ENCODE measurements around the gene ARL2BP. TPM values are rescaled to one million over a fixed set of nuclear protein-coding genes. Genes with fewer than 3 reads are reported as not detected.
"Not testable (repeated sequence)": the region's sequence is repeated elsewhere in the genome, so short reads cannot be mapped to it uniquely, and the experiment has no call there.

The ARL2BP gene
- total RNA-seq, 1 donor from 2014 or later = 57.8 TPM

GRCh38 chr16:57271063-57271345, 25.9 kb downstream of the ARL2BP start:
- H3K9me3 ChIP-seq (replicated peaks) = no peaks in the 10 kb centered on the region
- H3K27ac ChIP-seq (replicated peaks) = no peak overlapping the region
- peaks cover 42% of the 10 kb centered on the region for H3K4me1 ChIP-seq
- H3K36me3 ChIP-seq = no peaks in the 10 kb centered on the region
- no peak for DNase-seq
- TF ChIP-seq, protein P1, sequence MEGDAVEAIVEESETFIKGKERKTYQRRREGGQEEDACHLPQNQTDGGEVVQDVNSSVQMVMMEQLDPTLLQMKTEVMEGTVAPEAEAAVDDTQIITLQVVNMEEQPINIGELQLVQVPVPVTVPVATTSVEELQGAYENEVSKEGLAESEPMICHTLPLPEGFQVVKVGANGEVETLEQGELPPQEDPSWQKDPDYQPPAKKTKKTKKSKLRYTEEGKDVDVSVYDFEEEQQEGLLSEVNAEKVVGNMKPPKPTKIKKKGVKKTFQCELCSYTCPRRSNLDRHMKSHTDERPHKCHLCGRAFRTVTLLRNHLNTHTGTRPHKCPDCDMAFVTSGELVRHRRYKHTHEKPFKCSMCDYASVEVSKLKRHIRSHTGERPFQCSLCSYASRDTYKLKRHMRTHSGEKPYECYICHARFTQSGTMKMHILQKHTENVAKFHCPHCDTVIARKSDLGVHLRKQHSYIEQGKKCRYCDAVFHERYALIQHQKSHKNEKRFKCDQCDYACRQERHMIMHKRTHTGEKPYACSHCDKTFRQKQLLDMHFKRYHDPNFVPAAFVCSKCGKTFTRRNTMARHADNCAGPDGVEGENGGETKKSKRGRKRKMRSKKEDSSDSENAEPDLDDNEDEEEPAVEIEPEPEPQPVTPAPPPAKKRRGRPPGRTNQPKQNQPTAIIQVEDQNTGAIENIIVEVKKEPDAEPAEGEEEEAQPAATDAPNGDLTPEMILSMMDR (IDR thresholded peaks at IDR 0.05; ENCODE audit: borderline replicate concordance) = no peak
- H3K4me3 ChIP-seq = no peak overlapping the region
- H3K27me3 ChIP-seq (ENCODE audit: low read depth) = no peaks in the 10 kb centered on the region
- intact Hi-C loops (cut with micrococcal nuclease) = no loop called here

- Histone ChIP-seq H3K9me3 (replicated peaks) (no peaks in the 10 kb centered on the region), H3K4me1 (peaks cover 39% of the 10 kb centered on the region), H3K4me3 (no peak overlapping the region), H3K27me3 (ENCODE audit: low read depth) (no peaks in the 10 kb centered on the region), H3K36me3 (no peaks in the 10 kb centered on the region), H3K27ac (replicated peaks) (no peak overlapping the region)
- TF ChIP-seq, protein P1 (IDR thresholded peaks at IDR 0.05; ENCODE audit: borderline replicate concordance) = no peak
- no peak for DNase-seq
- intact Hi-C loops (cut with micrococcal nuclease) = no loop called here
These were observed 26.9 kb downstream of the ARL2BP start for GRCh38 chr16:57271867-57272495.

- Histone ChIP-seq H3K27ac (replicated peaks) (no peak overlapping the region), H3K36me3 (no peaks in the 10 kb centered on the region), H3K4me3 (no peak overlapping the region), H3K9me3 (replicated peaks) (no peaks in the 10 kb centered on the region), H3K4me1 (peaks cover 31% of the 10 kb centered on the region), H3K27me3 (ENCODE audit: low read depth) (no peaks in the 10 kb centered on the region)
- TF ChIP-seq, protein P1 (IDR thresholded peaks at IDR 0.05; ENCODE audit: borderline replicate concordance) = no peak
- intact Hi-C loops (cut with micrococcal nuclease) = no loop called here
- DNase-seq = no peak
These were observed 28.3 kb downstream of the ARL2BP start for GRCh38 chr16:57273359-57273758.

DNA sequence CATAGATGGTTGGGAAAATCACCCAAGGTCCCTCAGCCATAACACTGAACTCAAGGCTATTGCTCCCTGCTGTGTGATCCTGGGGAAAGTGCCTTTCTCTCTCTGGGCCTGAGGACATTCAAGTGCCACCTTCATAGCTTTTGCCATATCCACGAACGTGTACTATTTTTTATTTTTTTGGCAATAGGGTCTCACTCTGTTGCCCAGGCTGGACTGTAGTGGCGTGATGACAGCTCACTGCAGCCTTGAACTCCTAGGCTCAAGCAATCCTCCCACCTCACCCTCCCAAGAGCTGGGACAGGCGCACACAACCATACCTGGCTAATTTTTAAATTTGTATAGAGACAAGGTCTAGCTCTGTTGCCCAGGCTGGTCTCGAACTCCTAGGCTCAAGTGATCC, 28.8 kb downstream of the ARL2BP start:
- no peak overlapping the region for H3K27ac ChIP-seq (replicated peaks)
- H3K9me3 ChIP-seq (replicated peaks) = no peaks in the 10 kb centered on the region
- TF ChIP-seq, protein P1 (IDR thresholded peaks at IDR 0.05; ENCODE audit: borderline replicate concordance) = no peak
- DNase-seq = no peak
- intact Hi-C loops (cut with micrococcal nuclease) = no loop called here
- no peaks in the 10 kb centered on the region for H3K27me3 ChIP-seq (ENCODE audit: low read depth)
- H3K4me3 ChIP-seq = no peak overlapping the region
- H3K4me1 ChIP-seq = peaks cover 26% of the 10 kb centered on the region
- H3K36me3 ChIP-seq = no peaks in the 10 kb centered on the region

GRCh38 chr16:57275946-57276345, 30.9 kb downstream of the ARL2BP start:
- intact Hi-C loops (cut with micrococcal nuclease); H3K36me3 ChIP-seq; H3K27me3 ChIP-seq (ENCODE audit: low read depth); H3K4me3 ChIP-seq; DNase-seq; H3K9me3 ChIP-seq (replicated peaks): not testable (repeated sequence)
- H3K4me1 ChIP-seq = peaks cover 15% of the 10 kb centered on the region
- peak overlapping the region; percentile 63 for H3K27ac ChIP-seq (replicated peaks)

GRCh38 chr16:57276596-57276995, 31.5 kb downstream of the ARL2BP start:
- Histone ChIP-seq H3K27ac (replicated peaks) (peak overlapping the region; percentile 63), H3K27me3 (ENCODE audit: low read depth) (no peaks in the 10 kb centered on the region), H3K4me3 (no peak overlapping the region), H3K9me3 (replicated peaks) (no peaks in the 10 kb centered on the region), H3K4me1 (peaks cover 15% of the 10 kb centered on the region), H3K36me3 (no peaks in the 10 kb centered on the region)
- TF ChIP-seq, protein P1 (IDR thresholded peaks at IDR 0.05; ENCODE audit: borderline replicate concordance) = no peak
- intact Hi-C loops (cut with micrococcal nuclease) = no loop called here
- no peak for DNase-seq

All from left ventricle myocardium inferior (tissue), 1 donor.